IMR-90 (cell line): ENCODE measurements around the gene MRFAP1L1. TPM values are rescaled to one million over a fixed set of nuclear protein-coding genes. Genes with fewer than 3 reads are reported as not detected.

Source experiments
- polyA plus RNA-seq, 3 experiments: library from polyadenylated mRNA; depleted of rRNA; stranded (reverse); fragments of >200 nt; gene quantifications; 2 replicates each; pipeline ENCODE4 v1.2.3, GENCODE V29; 2012; ENCODE audit warnings: low replicate concordance in 1 of 3
- total RNA-seq: library from RNA; depleted of rRNA; stranded (reverse); fragments of >200 nt; gene quantifications from 2 replicates; pipeline ENCODE4 v1.2.3, GENCODE V29; 2012
- TF ChIP-seq, protein P1 (sequence below): conservative IDR thresholded peaks from 2 replicates; pipeline ENCODE4 v1.5.1; 2012; ENCODE audit warnings: mild to moderate bottlenecking, low read depth, low read length, improper control_type of control experiment

The MRFAP1L1 gene
- total and polyA plus RNA-seq, 2 of the 4 experiments (the other 2 are of a cell fraction) = 31.7 to 47.0 TPM

DNA sequence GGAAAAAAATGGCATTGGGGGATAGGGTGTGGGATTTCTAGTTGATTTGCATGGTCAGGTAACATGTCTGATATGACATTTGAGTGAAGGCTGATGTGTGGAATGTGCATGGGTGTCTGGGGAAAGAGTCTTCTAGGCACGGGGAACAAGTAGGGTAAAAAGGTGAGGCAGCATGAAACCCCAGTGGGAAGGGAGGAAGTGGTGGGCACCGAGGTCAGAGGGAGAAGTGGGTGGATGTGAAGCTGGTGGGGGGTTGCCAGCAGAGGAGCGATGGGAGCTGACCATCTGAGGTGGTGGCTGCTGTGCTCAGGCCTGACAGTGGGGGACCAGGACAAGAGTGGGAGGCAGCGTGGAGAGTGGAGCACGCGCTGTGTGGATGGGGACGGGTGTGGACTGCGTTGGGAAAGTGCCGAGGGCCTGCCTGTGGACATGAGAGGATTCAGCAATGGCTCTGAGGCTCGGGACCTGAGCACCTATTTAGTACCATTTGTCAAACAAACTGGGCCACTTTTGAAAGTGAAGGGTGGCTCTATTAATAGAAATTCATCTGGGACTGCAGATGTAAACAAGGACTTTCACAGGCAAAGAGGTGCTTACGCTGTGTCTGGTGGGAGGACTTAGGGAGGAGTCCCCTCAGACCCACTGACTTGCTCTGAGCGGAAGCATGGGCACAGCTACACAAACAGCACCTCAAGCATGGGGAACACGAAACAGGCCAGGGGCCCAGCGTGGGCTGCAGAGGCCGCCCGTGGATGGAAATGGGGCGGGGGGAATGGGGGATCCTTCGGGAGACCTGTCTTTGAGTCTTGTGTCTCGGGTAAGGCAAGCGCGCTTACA is 32.7 kb downstream of the MRFAP1L1 start (continued):
- TF ChIP-seq, protein P1, sequence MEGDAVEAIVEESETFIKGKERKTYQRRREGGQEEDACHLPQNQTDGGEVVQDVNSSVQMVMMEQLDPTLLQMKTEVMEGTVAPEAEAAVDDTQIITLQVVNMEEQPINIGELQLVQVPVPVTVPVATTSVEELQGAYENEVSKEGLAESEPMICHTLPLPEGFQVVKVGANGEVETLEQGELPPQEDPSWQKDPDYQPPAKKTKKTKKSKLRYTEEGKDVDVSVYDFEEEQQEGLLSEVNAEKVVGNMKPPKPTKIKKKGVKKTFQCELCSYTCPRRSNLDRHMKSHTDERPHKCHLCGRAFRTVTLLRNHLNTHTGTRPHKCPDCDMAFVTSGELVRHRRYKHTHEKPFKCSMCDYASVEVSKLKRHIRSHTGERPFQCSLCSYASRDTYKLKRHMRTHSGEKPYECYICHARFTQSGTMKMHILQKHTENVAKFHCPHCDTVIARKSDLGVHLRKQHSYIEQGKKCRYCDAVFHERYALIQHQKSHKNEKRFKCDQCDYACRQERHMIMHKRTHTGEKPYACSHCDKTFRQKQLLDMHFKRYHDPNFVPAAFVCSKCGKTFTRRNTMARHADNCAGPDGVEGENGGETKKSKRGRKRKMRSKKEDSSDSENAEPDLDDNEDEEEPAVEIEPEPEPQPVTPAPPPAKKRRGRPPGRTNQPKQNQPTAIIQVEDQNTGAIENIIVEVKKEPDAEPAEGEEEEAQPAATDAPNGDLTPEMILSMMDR = no peak
